ENCODE data around the gene IFITM2.
"Not testable (repeated sequence)": the region's sequence is repeated elsewhere in the genome, so short reads cannot be mapped to it uniquely, and the experiment has no call there.

Gene IFITM2

DNA sequence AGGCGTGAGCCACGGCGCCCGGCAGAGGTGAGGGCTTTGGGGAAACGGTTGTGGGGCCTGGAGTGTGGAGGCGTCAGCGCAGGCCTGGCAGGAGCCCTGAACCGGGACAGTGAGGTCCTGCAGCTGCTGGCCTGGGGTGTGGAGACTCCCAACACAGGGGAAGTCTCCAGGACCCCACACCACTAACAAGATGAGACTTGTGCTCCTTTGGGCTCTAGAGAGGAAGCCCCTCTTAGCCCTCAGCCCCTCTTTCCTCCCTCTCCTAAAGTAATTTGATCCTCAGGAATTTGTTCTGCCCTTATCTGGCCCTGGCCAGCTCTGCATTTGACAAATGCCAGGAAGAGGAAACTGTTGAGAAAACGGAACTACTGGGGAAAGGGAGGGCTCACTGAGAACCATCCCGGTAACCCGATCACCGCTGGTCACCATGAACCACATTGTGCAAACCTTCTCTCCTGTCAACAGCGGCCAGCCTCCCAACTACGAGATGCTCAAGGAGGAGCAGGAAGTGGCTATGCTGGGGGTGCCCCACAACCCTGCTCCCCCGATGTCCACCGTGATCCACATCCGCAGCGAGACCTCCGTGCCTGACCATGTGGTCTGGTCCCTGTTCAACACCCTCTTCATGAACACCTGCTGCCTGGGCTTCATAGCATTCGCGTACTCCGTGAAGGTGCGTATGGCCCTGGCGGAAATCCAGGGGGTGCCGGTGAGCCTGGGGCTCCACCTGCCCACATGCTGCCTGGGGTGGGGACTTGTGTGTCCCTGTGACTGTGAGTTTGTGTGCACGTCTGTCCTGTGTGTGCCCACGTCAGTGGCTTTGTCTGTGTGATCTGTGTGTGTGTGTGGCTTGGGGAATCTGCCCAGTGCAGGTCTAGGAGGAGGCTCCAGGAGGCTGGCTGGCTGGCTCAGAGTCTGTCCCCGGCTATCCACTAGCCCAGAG lies at the start of gene IFITM2:
Gene IFITM2, plus strand, starts transcription at position 51 of the 943 bp plus-strand sequence. Its CDS starts 377 bp downstream, at position 428.
- CTCF ChIA-PET: interaction anchor here (0.6 to 0.7 kb wide), 2 partner anchors 57 to 155 kb away, joined by 4 to 7 read pairs; no protein-coding TSS in a partner anchor
- not testable (repeated sequence) for DNase-seq (ENCODE audit: extremely low spot score)
- POLR2A ChIA-PET: interaction anchor here (0.6 to 2.6 kb wide), 4 partner anchors 10 to 101 kb away, joined by 3 to 10 read pairs (median 4); partner anchors contain the start of genes BET1L and RIC8A

DNA sequence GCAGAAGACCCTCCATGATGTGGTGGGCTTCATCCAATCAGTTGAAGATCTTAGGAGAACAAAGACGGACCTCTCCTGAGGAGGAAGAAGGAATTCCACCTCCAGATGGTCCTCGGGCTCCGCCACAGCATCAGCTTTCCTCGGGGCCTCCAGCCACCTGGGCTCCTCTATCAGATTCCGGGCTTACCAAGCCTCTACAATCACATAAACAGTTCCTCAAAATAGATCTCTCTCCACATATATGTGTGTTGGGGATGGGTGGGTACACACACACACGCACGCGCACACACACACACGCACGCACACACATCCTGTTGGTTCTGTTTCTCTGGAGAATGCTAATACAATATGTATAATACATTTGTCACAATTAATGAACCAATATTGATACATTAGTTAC lies 48.2 kb upstream of the IFITM2 start:
- ChIA-PET POLR2A (no interaction called here), CTCF (interaction anchor here (1.2 kb wide), 1 partner anchor 9 kb away, joined by 5 read pairs; no protein-coding TSS in a partner anchor)
- no peak for DNase-seq (ENCODE audit: extremely low spot score)
- TF ChIP-seq FOXM1 (IDR thresholded peaks at IDR 0.05; ENCODE audit: borderline replicate concordance) (no peak), PKNOX1 (IDR thresholded peaks at IDR 0.05) (no peak), BHLHE40 (IDR thresholded peaks at IDR 0.05; ENCODE audit: borderline replicate concordance) (no peak), NFRKB (IDR thresholded peaks at IDR 0.05) (no peak), FOXA1 (IDR thresholded peaks at IDR 0.05) (no peak), FOXK2 (IDR thresholded peaks at IDR 0.05) (no peak), CTBP1 (IDR thresholded peaks at IDR 0.05; ENCODE audit: borderline replicate concordance) (no peak), ZNF384 (IDR thresholded peaks at IDR 0.05) (no peak), LEF1 (IDR thresholded peaks at IDR 0.05; ENCODE audit: borderline replicate concordance) (no peak), HDGF (IDR thresholded peaks at IDR 0.05; ENCODE audit: borderline replicate concordance) (no peak), SUZ12 (IDR thresholded peaks at IDR 0.05) (no peak), TARDBP (IDR thresholded peaks at IDR 0.05) (no peak), L3MBTL2 (conservative IDR thresholded peaks at IDR 0.05) (no peak)

DNA sequence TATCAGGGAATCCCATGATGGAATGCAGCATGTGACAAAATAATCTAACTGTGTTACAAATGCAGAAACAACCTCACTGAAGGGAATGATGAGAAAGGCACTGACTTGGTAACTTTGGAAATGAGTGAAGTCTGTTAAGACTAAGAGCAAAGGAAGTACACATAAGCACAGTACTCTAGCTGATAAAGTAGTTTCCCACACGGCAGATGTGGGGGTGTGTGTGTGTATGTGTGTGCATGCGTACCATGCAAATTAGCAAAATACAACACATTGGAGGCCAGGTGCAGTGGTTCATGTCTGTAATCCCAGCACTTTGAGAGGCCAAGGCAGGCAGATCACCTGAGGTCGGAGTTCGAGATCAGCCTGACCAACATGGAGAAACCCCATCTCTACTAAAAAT lies 46.0 kb upstream of the IFITM2 start:
- POLR2A ChIA-PET: interaction anchor here (0.6 kb wide), 1 partner anchor 97 kb away, joined by 3 read pairs; no protein-coding TSS in a partner anchor
- TF ChIP-seq NFRKB (IDR thresholded peaks at IDR 0.05) (no peak), SUZ12 (IDR thresholded peaks at IDR 0.05) (no peak), FOXA1 (IDR thresholded peaks at IDR 0.05) (no peak), TARDBP (IDR thresholded peaks at IDR 0.05) (no peak), BHLHE40 (IDR thresholded peaks at IDR 0.05; ENCODE audit: borderline replicate concordance) (no peak), L3MBTL2 (conservative IDR thresholded peaks at IDR 0.05) (no peak), CTBP1 (IDR thresholded peaks at IDR 0.05; ENCODE audit: borderline replicate concordance) (no peak), PKNOX1 (IDR thresholded peaks at IDR 0.05) (no peak), FOXM1 (IDR thresholded peaks at IDR 0.05; ENCODE audit: borderline replicate concordance) (no peak), FOXK2 (IDR thresholded peaks at IDR 0.05) (no peak), SP1 (IDR thresholded peaks at IDR 0.05) (no peak), ARNT (IDR thresholded peaks at IDR 0.05) (no peak), ELF4 (IDR thresholded peaks at IDR 0.05) (no peak)
- CTCF ChIA-PET: interaction anchor here (0.7 kb wide), 1 partner anchor 188 kb away, joined by 3 read pairs; no protein-coding TSS in a partner anchor
- DNase-seq (ENCODE audit: extremely low spot score): no peak

DNA sequence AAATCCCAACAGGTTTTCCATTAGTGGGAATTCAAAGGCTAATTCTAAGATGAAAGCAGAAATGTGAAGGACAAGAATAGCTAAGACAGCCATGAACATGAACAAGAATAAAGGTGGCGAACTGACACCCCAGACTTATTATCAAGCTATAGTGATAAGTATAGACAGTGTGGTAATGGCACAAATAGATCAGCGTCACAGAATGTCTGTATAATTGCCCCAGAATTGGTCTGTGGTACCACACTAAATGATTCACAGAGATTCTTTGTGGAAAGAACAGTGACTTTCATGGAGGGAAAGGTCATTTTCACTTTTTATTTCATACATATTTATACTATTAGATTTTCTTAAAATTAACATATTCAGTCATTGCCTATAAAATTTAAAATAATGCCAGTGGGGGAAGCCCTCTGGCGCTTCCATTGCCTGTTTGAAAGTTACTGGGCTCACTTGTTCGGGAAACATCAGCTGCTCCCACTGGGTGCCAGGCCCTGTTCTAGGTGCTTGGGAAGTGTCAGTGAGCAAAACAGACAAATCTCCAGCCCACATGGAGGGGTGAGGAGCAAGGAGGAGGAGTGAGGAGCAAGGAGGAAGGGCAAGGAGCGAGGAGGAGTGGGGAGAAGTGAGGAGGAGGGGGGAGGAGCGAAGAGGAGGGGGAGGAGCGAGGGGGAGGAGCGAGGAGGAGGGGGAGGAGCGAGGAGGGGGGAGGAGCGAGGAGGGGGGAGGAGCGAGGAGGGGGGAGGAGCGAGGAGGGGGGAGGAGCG lies 40.8 kb upstream of the IFITM2 start:
- ChIA-PET CTCF (interaction anchor here (0.9 kb wide), 1 partner anchor 16 kb away, joined by 3 read pairs; no protein-coding TSS in a partner anchor), POLR2A (no interaction called here)
- no peak for DNase-seq (ENCODE audit: extremely low spot score)
- TF ChIP-seq FOXA1 (IDR thresholded peaks at IDR 0.05): no peak
- no peak for TF ChIP-seq ELF4 (IDR thresholded peaks at IDR 0.05)
- TF ChIP-seq PKNOX1 (IDR thresholded peaks at IDR 0.05): no peak
- no peak for TF ChIP-seq NFRKB (IDR thresholded peaks at IDR 0.05)
- no peak for TF ChIP-seq ZNF384 (IDR thresholded peaks at IDR 0.05)
- no peak for TF ChIP-seq TARDBP (IDR thresholded peaks at IDR 0.05)
- TF ChIP-seq CTBP1 (IDR thresholded peaks at IDR 0.05; ENCODE audit: borderline replicate concordance): no peak
- TF ChIP-seq FOXM1 (IDR thresholded peaks at IDR 0.05; ENCODE audit: borderline replicate concordance): no peak
- TF ChIP-seq SUZ12 (IDR thresholded peaks at IDR 0.05): no peak
- TF ChIP-seq BHLHE40 (IDR thresholded peaks at IDR 0.05; ENCODE audit: borderline replicate concordance): no peak
- TF ChIP-seq HDGF (IDR thresholded peaks at IDR 0.05; ENCODE audit: borderline replicate concordance): no peak
- no peak for TF ChIP-seq SP1 (IDR thresholded peaks at IDR 0.05)
- no peak for TF ChIP-seq L3MBTL2 (conservative IDR thresholded peaks at IDR 0.05)
- no peak for TF ChIP-seq FOXK2 (IDR thresholded peaks at IDR 0.05)

GRCh38 chr11:267491-267994 lies 40.1 kb upstream of the IFITM2 start:
- TF ChIP-seq FOXK2 (IDR thresholded peaks at IDR 0.05) (no peak), SUZ12 (IDR thresholded peaks at IDR 0.05) (no peak), TARDBP (IDR thresholded peaks at IDR 0.05) (no peak), ARNT (IDR thresholded peaks at IDR 0.05) (no peak)
- CTCF ChIA-PET: interaction anchor here (0.9 kb wide), 1 partner anchor 17 kb away, joined by 3 read pairs; no protein-coding TSS in a partner anchor
- POLR2A ChIA-PET: no interaction called here
- no peak for DNase-seq (ENCODE audit: extremely low spot score)

DNA sequence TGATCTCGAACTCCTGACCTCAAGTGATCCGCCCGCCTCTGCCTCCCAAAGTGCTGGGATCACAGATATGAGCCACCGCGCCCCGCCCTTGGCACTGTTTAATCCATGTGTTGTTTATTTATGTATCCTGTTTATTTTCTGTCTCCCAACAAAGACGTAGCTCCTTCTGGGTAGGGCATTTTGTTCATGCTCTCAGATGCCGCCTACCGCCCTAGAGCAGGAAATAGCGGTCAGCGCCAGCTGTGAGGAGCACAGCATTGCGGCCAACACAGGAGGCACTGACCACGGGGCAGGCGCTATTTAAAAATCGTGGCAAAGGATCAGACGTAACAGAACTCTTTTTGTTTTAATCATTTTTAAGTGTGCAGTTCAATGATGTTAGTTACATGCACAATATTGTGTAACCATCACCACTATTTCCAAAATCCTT lies 38.9 kb upstream of the IFITM2 start:
- CTCF ChIA-PET; DNase-seq (ENCODE audit: extremely low spot score); POLR2A ChIA-PET: not testable (repeated sequence)

Data from HEK293T (cell line).